Nephron (organoid): ENCODE data around the gene USH2A.

ENCODE experiments used
- H3K27ac Mint-ChIP-seq, 3 experiments: 2 replicates each; pipeline ENCODE4 v1.8.0; 2020; ENCODE audit warnings: mixed read lengths in 3 of 3, mild to moderate bottlenecking in 2 of 3, moderate library complexity in 1 of 3
- H3K27me3 Mint-ChIP-seq: 2 replicates; pipeline ENCODE4 v1.8.0; 2021; ENCODE audit warnings: low read depth, mild to moderate bottlenecking, moderate library complexity, mixed read lengths
- H3K36me3 Mint-ChIP-seq: 2 replicates; pipeline ENCODE4 v1.8.0; 2020; ENCODE audit warnings: low read depth, mixed read lengths
- H3K4me1 Mint-ChIP-seq: 2 replicates; pipeline ENCODE4 v1.8.0; 2020; ENCODE audit warnings: mixed read lengths
- H3K4me3 Mint-ChIP-seq, 3 experiments: 2 replicates each; pipeline ENCODE4 v1.8.0; 2020; ENCODE audit warnings: mild to moderate bottlenecking in 3 of 3, mixed read lengths in 3 of 3, moderate library complexity in 2 of 3
- H3K9me3 Mint-ChIP-seq: 2 replicates; pipeline ENCODE4 v1.8.0; 2020; ENCODE audit warnings: mixed read lengths
- TF ChIP-seq, protein P1 (sequence below), 3 experiments: fragments of 200-600 bp; sonication (generic); IDR thresholded peaks; one replicate each; pipeline ENCODE4 v1.5.0; 2021; ENCODE audit warnings: antibody characterized with exemption in 3 of 3; ENCODE audit not compliant: unreplicated experiment in 3 of 3

The USH2A gene

DNA sequence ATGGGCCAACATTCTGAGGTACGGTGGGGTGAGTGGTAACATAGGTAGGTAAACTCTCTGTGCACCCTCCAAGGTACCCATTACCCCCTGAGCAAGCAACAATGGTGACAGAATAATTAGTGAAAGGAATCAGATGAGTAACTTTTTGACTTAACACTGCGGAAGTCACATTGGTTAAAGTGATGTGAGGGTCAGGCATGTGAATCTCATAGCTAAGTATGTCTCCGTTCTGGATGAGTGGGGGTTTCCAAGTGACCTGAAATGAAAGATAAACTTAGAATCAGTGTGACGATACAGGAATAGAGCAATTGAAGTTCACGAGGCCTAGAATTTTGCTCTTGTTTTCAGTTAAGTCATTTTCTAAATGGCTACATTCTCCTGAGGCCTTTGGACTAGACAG, 544.4 kb downstream of the USH2A start:
- Mint-ChIP-seq H3K4me3 (no peak overlapping the region), H3K36me3 (no peaks in the 10 kb centered on the region), H3K27me3 (no peaks in the 10 kb centered on the region), H3K4me1 (no peaks in the 10 kb centered on the region), H3K27ac (no peak overlapping the region), H3K9me3 (no peaks in the 10 kb centered on the region)
- TF ChIP-seq, protein P1, sequence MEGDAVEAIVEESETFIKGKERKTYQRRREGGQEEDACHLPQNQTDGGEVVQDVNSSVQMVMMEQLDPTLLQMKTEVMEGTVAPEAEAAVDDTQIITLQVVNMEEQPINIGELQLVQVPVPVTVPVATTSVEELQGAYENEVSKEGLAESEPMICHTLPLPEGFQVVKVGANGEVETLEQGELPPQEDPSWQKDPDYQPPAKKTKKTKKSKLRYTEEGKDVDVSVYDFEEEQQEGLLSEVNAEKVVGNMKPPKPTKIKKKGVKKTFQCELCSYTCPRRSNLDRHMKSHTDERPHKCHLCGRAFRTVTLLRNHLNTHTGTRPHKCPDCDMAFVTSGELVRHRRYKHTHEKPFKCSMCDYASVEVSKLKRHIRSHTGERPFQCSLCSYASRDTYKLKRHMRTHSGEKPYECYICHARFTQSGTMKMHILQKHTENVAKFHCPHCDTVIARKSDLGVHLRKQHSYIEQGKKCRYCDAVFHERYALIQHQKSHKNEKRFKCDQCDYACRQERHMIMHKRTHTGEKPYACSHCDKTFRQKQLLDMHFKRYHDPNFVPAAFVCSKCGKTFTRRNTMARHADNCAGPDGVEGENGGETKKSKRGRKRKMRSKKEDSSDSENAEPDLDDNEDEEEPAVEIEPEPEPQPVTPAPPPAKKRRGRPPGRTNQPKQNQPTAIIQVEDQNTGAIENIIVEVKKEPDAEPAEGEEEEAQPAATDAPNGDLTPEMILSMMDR (IDR thresholded peaks at IDR 0.05; ENCODE audit: unreplicated experiment in 3 of 3), result no peak

DNA sequence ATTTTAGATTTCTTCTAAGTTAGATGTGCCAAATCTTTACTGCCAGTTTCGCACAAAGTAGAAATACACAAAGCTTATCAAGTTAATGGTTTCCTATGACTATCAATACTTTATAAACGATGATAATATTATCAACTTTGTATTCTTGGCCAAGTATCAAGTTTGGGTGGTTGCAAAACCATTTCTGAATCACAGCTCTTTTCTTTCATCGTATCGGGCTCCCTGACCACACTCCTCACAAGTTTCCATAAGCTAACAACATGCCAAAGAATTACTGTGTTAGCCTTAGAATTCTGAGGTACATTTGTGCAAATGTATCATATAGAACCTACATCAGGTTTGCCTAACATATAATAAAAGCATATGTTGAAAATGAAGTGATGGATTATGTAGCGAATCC, 545.1 kb downstream of the USH2A start:
- no peaks in the 10 kb centered on the region for H3K9me3 Mint-ChIP-seq
- no peak overlapping the region for H3K27ac Mint-ChIP-seq
- H3K4me1 Mint-ChIP-seq, result no peaks in the 10 kb centered on the region
- TF ChIP-seq, protein P1 (IDR thresholded peaks at IDR 0.05; ENCODE audit: unreplicated experiment in 3 of 3), result no peak
- no peak overlapping the region for H3K4me3 Mint-ChIP-seq
- H3K27me3 Mint-ChIP-seq, result no peaks in the 10 kb centered on the region
- no peaks in the 10 kb centered on the region for H3K36me3 Mint-ChIP-seq

DNA sequence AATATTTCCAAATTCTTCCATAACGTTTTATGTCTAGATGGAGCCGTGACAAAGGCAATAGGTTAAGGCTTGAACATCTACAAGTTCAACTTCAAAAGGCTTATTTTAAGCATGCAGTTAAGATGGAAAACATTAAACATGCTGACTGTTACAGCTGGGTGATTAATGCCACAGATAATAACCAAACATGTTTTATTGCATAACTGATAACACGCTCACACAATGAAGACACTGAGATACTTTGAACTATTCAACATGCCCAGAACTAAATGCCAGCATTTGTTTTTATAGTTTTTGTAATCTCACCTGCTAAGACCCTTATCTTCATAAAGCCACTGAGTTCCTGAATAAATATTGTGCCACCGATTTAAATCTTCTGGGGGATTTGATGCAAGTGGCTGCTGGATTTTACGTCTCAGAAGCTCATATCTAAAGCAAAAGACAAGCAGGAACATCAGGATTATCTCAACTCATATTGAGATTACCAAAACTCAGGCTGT, 545.7 kb downstream of the USH2A start:
- TF ChIP-seq, protein P1 (IDR thresholded peaks at IDR 0.05; ENCODE audit: unreplicated experiment in 3 of 3), result no peak
- Mint-ChIP-seq H3K4me1 (no peaks in the 10 kb centered on the region), H3K36me3 (no peaks in the 10 kb centered on the region), H3K27ac (no peak overlapping the region), H3K4me3 (no peak overlapping the region), H3K27me3 (no peaks in the 10 kb centered on the region), H3K9me3 (no peaks in the 10 kb centered on the region)

DNA sequence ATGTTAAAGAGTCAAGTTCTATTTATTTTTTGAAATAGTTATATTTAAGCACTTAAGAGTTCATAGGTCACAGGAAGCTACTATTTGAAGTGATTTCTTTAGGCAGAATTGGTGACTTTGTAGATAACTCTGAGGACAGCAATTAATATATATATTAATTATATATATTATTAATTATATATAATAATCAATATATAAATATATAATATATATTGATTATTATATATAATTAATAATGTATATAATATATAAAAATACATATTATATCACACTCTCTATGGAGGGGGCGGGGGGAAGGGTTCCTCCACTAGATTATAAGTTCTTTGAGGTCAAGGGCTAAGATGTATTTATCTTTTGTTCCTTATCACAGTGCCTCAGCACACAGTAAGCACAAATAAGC, 547.5 kb downstream of the USH2A start:
- Mint-ChIP-seq H3K27ac (no peak overlapping the region), H3K4me1 (no peaks in the 10 kb centered on the region), H3K9me3 (no peaks in the 10 kb centered on the region), H3K27me3 (no peaks in the 10 kb centered on the region), H3K4me3 (no peak overlapping the region), H3K36me3 (no peaks in the 10 kb centered on the region)
- TF ChIP-seq, protein P1 (IDR thresholded peaks at IDR 0.05; ENCODE audit: unreplicated experiment in 3 of 3), result no peak

DNA sequence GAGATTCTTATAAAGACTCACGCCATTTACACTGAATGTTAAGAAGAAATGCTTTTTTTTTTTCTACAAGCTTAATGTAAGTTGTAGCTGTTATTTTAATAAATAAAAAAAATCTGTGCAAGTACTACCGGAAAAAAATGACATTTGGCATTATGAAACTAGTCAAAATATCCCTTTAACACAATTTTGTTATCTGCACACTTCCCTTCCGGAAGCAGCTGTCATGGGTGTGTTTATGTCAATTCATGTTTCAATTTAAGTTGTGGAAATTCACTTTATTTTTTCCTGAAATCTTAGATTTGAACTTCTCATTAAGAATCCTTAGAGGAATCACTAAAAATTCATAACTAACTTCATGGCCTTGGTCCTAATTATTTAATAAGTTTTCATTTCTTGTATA, 548.0 kb downstream of the USH2A start:
- Mint-ChIP-seq H3K27me3 (no peaks in the 10 kb centered on the region), H3K9me3 (no peaks in the 10 kb centered on the region), H3K4me1 (no peaks in the 10 kb centered on the region), H3K36me3 (no peaks in the 10 kb centered on the region), H3K4me3 (no peak overlapping the region), H3K27ac (no peak overlapping the region)
- TF ChIP-seq, protein P1 (IDR thresholded peaks at IDR 0.05; ENCODE audit: unreplicated experiment in 3 of 3), result no peak

DNA sequence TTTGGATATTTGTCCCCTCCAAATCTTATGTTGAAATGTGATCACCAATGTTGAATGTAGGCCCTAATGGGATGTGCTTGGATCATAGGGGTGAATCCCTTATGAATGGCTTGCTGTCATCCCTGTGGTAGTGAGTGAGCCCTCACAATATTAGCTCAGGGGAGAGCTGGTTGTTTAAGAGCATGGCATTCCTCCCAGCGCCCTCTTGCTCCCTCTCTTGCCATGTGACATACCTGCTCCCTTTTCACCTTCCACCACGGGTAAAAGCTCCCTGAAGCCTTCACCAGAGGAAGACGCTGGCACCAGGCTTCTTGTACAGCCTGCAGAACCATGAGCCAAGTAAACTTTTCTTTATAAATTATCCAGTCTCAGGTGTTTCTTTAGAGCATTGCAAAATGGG, 550.6 kb downstream of the USH2A start:
- H3K4me1 Mint-ChIP-seq, result no peaks in the 10 kb centered on the region
- TF ChIP-seq, protein P1 (IDR thresholded peaks at IDR 0.05; ENCODE audit: unreplicated experiment in 3 of 3), result no peak
- H3K9me3 Mint-ChIP-seq, result no peaks in the 10 kb centered on the region
- H3K27me3 Mint-ChIP-seq, result no peaks in the 10 kb centered on the region
- no peak overlapping the region for H3K4me3 Mint-ChIP-seq
- no peaks in the 10 kb centered on the region for H3K36me3 Mint-ChIP-seq
- H3K27ac Mint-ChIP-seq, result no peak overlapping the region
